Keratinocyte (primary cell): ENCODE results near the gene FN3KRP.

ENCODE experiments used
- EZH2 ChIP-seq: IDR thresholded peaks from one replicate; pipeline ENCODE4 v1.6.1; 2012; ENCODE audit warnings: inconsistent platforms, mild to moderate bottlenecking, low read length, moderate library complexity
- TF ChIP-seq, protein P1 (sequence below), 3 experiments: IDR thresholded peaks in 1 of 3; conservative IDR thresholded peaks in 1 of 3; optimal IDR thresholded peaks in 1 of 3; 2 replicates in 2 of 3; 3 replicates in 1 of 3; pipeline versions ENCODE3 to v1.5.1; 2011; ENCODE audit warnings: low read length in 3 of 3, mild to moderate bottlenecking in 3 of 3, moderate library complexity in 2 of 3, control low read depth in 1 of 3, inconsistent platforms in 1 of 3; ENCODE audit not compliant: insufficient read depth in 2 of 3; ENCODE audit errors: extremely low read depth in 1 of 3

DNA sequence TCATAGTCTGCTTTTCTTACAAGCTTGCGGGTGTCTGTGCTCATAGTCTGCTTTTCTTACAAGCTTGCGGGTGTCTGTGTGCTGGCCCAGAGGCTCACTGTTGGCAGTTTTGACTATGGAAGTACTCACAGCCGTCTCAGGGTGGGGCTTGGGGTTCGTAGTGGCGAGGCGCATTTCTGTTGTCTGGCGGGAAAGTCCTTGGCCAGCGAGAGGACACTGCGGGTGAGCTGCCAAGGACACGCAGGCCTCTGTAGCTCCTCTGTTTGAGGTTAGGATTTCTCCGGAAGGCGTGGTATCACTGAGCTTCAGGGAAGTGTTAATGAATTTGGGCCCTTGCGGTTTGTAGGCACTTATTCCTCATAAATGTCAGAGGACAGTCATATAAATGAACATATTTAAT lies 48.9 kb downstream of the FN3KRP start:
- TF ChIP-seq, protein P1, sequence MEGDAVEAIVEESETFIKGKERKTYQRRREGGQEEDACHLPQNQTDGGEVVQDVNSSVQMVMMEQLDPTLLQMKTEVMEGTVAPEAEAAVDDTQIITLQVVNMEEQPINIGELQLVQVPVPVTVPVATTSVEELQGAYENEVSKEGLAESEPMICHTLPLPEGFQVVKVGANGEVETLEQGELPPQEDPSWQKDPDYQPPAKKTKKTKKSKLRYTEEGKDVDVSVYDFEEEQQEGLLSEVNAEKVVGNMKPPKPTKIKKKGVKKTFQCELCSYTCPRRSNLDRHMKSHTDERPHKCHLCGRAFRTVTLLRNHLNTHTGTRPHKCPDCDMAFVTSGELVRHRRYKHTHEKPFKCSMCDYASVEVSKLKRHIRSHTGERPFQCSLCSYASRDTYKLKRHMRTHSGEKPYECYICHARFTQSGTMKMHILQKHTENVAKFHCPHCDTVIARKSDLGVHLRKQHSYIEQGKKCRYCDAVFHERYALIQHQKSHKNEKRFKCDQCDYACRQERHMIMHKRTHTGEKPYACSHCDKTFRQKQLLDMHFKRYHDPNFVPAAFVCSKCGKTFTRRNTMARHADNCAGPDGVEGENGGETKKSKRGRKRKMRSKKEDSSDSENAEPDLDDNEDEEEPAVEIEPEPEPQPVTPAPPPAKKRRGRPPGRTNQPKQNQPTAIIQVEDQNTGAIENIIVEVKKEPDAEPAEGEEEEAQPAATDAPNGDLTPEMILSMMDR (optimal IDR thresholded peaks at IDR 0.05 in 1 of 3, IDR thresholded peaks at IDR 0.05 in 1 of 3, conservative IDR thresholded peaks at IDR 0.05 in 1 of 3; ENCODE audit: extremely low read depth in 1 of 3, insufficient read depth in 2 of 3, low read length in 3 of 3), result no peak
- no peak for TF ChIP-seq EZH2
